Skeletal muscle cell (primary cell): ENCODE measurements around the gene ANK2.

ENCODE experiments used
- DNase-seq: peaks from one replicate; pipeline ENCODE4 v3.0.0-alpha.2; 2010; ENCODE audit warnings: low read depth
- H3K4me3 ChIP-seq: 2 replicates; pipeline ENCODE4 v1.5.1; 2011; ENCODE audit warnings: low read depth, mild to moderate bottlenecking, control low read depth, low read length, moderate library complexity

Gene ANK2

DNA sequence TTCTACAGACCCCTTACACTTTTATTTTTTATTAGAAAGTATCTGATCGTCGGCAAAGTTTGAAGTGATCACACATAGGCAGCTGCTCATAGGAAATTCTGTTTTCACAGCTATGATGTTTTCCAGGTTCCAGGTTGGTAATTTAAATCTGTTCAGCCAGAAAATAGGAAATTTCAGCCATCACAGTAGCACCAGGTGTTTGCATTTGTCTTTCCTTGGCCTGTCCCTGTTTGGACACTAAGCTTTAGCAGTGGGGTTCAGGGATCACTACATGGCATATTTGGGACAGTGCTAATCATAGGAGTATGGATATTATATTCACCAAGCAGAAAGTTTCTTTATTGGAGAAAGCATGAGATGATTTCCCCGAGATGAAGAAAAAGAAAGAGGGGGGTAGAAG is 92.9 kb downstream of the ANK2 start:
- DNase-seq, result no peak
- no peak overlapping the region for H3K4me3 ChIP-seq

DNA sequence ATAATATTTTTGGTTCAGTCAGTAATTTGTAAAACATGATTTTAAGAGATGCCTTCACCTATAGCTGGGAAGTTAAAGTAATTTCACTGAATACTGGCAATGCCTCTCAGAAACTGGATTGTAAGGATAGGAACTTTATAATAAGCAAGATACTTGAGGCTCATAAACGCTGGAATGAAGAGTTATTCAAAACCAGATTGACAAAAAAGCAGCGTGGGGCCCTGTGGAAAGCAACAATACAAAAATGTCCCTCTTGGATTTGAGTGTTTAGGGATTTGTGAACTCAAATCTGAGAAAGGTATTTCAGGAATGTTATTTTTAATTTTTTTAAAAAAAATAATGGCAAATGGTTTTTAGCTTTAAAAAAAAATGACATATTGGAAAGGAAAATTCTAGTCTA is 94.6 kb downstream of the ANK2 start:
- no peak for DNase-seq
- no peak overlapping the region for H3K4me3 ChIP-seq

DNA sequence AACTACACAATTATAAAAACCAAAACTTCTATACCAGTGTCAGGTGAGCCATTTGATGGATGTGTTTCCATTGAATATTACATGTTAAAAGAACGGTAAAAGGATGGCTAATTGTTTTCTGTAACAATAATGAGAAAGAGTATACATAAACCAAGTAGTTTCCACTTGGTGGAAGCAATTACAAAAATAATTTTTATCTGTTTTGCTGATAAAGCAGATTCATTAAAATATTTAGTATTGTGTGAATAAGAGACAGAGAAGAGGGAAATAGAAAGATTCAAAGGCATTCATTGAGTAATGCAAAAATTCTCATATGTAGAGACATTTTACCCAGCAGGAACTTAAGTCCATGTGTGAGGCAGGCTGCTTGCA is 95.7 kb downstream of the ANK2 start:
- H3K4me3 ChIP-seq, result no peak overlapping the region
- no peak for DNase-seq

DNA sequence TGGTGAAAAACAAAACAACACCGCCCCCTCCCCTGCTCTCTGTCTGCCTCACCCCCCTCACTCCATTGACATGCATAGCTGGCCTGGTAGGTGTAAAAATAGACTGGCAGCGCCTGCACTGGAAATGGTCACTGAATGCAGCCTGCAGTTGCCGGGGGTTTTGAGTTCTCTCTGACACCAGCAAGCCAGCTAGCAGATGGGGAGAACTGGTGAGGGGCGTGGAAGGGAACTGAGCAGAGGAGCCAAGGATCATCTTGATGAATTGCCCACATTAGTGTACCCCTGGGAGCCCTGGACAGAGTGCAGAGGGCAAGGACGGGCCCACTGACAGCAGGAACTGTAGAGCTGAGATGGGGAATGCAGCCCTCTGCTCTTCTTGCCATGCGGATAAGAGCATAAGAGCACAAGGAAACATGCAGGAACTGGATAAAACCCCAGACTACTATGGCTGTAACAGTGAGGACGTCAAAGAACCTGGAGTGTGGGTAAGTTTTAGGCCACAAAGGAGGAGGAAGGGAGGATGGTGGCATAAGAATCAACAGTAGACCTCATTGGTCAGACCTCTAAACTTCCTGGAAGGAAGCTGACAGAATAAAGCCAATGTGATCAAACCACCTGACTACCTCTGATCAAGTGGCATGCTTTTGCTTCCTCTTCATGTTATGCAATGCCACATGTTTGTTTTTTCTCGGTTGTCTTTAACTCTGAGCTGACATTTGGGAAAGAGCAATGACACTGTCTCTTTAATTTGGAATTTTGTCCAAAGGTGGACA is 96.3 kb downstream of the ANK2 start:
- no peak overlapping the region for H3K4me3 ChIP-seq
- peak; percentile 14 for DNase-seq

DNA sequence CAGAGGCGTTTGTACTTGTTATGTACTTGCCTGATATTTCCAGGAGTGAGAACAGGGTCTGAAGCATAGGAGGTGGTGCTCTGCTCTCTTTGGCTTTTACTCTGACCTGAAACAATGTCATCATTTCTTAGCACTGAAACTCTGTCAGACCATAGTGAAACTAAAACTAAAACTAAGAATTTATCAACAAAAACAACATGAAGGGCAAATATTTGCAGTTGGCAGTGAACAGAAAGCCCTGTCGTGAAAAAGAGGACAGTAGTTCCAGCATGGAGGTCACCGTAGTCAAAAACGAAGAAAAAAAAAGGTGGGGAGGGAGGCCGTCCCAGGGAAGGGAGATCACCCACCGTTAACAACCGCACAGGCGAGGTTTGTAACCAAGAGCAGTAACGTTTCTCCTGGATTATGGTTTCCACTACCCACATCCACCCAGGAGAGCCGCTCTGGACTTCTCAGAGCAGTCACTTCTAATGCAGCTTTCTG is 97.5 kb downstream of the ANK2 start:
- DNase-seq, result no peak
- no peak overlapping the region for H3K4me3 ChIP-seq

DNA sequence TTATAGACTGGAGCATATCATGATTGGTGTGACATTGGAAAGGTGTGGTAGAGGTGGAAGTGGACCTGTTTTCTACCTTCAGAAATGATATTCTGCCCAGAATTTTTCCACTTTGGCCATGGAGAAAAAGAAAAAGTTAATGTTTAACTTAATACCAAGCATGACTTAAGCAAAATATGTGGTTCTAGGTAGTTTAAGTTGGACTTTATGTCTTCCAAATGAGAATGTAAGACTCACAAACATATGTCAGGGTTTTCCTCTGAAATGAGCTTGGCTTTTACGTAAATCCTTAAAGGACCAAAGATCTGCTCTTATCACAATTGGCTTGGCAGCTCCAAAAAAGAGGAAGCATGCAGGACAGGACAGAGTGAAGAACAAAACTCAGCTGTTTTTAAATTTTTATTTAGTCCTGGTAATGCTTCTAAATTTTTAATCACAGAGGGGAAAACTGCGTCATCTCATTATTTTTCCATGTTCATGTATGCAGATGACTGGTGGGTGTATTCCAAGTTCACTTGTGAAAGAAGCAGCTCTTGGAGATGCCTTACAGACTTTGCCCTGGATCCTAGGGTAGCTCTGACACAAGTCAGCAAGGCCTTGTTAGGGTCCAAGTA is 98.2 kb downstream of the ANK2 start:
- H3K4me3 ChIP-seq, result no peak overlapping the region
- DNase-seq, result no peak

DNA sequence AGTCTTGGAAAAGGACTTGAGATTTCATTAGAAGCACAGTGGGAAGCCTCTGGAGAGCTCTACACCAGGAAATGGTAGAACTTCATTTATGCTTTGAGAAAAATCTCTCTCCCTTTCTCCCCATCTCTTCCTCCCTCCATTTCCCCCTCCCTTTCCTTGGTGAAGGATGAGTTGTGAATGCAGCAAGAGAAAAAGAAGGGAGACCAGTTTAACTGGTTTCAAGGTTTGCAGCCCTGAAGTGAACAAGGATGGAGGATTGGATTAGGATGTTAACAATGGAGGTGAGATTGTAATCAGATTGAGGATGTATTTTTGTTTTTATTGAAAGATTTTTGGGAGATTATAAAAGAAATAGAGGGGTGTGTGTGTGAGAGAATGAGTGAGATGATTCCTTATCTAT is 99.5 kb downstream of the ANK2 start:
- no peak for DNase-seq
- H3K4me3 ChIP-seq, result no peak overlapping the region

DNA sequence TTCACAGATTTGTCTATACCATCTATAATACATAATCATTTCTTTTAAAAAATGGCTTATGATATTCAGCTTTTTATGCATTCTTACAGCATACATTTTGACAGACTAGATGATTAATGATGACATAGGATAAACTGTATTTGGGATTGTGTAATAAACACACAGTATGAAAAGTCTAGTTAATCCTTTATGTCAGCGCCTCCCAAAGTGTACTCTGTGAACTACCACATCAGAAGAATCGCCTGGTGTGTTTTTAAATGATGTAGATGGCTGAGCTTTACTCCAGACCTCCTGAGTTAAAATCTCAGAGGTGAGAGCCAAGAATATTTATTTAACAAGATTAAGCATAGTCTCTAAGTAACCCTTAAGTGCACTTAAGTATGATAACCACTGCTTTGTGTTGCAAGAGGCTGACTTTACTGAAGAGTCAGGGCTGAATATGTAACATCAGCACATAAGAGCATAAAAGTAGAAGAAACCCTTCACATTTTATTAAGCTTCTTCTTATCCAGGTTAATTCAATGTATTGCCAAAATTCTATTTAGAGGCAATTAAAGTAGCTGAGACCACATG is 104.2 kb downstream of the ANK2 start:
- peak; percentile 17 for DNase-seq
- no peak overlapping the region for H3K4me3 ChIP-seq

DNA sequence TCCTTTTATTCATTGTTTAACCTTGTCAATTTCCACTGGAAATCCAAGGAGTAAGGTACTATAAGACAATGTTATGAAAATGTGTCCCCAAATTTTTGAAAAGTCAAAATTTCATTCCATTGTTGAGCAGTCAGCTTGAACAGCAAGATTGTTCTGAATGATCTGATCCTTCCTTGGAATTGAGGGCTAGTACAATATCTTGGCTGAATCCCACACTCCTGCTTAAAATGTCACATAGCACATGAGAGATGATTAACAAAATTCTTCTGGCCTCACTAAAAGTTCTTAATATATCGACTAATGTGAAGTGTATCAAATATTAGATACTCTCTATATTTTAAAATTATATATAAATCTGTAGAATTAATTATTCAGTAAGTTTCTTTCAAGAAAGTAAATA is 104.8 kb downstream of the ANK2 start:
- no peak for DNase-seq
- no peak overlapping the region for H3K4me3 ChIP-seq

DNA sequence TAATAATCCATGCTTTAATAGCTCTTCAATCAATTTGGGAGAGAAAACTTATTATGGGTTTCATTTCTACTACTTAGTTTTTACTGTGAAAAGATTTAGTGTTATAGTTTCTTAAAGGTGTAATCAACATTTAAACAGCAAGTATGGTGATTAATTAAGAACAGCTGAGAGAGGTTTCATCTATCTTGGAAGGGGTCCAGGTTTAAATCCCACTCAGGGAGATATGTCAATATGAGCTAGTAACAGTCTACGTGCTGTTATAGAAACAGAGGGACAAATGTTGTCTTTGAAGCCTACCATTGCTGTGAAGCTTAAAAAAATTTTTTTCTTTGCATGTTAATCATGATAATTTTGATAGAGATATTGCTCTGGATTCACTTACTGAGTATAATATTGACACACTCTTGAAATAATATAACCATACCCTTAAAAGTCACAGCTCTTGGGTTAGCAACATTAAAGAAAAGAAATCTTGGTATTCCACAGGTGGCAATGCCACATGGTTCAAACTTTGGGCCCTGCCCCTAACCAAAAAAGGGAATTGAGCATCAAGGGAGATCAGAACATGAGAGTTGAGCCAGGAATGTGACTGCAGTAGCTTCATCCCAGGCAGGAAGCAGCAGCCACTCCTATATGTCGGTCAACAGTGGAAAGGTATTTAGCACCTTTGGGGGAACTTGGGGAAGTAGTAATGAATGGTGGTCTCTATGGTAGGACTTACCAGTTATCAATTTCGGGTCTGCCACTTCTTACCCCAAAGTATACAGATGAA is 107.8 kb downstream of the ANK2 start:
- H3K4me3 ChIP-seq, result no peak overlapping the region
- no peak for DNase-seq

DNA sequence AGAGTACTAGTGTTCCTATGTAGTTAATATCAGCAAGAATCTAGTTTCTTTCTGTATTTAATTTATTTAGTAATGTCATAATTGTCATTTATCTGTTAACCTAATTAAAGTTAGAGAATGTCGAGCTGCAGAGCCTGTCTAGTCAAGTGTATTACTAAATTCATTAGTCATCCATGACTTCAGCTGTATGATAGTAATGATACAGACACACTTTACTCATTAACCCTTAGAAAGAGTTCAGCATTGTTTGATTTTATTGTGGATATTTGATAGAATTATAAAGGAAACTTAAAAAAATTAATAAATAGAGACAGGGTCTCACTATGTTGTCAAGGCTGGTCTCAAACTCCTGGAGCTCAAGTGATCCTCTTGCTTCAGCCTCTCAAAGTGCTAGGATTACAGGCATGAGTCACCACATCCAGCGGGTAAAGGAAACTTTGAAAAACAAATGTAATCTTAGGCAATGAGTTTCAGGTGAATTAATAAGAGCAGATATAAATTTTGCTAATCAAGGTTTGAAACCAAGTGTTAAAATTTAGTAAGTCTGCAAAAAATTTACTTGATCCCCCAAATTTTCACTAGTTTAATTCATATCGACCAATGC is 110.6 kb downstream of the ANK2 start:
- no peak overlapping the region for H3K4me3 ChIP-seq
- DNase-seq, result no peak

DNA sequence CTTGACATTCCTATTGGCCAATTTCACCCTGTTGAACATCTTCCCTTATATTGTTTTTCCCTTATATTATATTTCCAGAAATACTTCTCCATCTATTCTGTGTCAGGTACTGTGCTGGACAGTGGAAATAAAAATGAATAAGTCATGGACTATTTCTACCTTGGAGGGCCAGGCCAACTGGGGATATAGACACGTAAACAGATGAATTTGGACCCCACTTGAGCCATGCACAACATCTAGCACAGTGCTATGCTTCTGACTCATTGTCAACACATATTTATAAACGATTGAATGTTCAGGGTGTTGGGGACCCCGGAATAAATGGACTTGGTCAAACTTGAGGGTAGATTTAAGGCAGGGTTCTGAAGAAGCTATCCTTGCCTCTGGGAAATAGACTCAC is 111.1 kb downstream of the ANK2 start:
- no peak overlapping the region for H3K4me3 ChIP-seq
- no peak for DNase-seq

DNA sequence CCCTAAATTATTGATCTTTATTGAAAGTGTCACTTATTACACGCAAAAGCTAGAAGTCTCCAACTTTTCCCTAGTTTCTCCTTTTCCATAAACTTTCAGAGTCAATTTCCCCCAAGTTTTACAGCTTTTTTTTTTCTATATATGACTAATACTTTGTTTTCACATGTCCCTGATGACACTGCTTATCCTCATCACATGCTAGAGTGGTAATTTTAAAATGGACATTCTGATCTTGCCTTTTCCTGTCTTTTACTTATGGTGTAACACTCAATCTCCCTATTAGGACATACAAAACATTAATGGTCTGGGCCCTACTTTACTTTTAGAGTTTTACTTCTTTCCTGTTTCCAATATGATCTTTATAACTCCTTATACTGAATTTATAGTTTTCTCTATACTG is 112.6 kb downstream of the ANK2 start:
- H3K4me3 ChIP-seq, result no peak overlapping the region
- peak; percentile 39 for DNase-seq

DNA sequence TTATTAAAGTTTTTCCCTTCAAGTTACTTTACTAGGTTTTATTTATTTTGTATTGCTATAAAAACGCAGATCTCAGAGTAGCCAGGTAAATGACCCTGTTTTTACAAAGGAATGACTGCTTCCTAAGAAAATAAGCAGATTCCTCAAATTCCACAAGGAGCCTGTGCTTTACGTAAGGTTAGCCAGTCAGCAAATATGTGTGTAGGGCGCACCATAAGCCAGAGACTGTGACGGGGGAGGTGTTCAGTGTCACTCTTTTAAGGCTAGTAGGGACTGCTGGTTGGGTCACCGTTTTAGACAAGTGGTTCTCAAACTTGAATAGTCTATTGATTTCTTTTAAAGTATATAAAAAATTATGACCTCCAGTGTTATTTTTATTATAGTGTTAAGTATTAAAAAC is 119.9 kb downstream of the ANK2 start:
- no peak overlapping the region for H3K4me3 ChIP-seq
- no peak for DNase-seq

DNA sequence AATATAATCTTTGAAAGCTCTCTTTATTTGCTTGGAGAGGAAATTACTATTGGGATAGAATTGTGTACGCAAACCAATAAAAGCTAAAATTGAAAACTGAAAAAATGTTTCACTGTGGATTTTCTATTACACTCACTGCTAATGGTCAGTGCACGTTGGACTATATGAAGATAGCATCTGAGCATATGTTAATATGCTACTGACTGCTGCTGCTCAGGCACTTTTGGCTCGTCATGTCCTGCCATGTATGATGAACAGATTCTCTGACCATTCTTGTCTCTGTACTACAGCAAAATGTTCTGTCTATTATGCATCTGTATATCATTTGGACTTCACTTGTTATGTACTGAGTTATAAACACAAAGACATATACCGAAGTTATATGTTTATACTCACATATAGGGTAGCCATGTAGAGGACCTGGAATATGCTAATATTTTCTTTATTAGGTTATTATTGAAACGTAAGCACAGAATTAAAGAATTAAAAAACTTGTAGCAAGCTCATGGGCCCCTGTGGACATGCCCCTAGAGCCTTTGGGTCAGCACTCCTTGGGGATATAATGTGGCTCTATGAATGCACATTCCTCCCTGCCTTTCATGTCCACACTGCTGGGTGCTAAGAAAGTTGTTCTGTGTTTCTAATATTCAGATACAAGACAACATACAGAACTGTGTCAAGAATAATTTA is 120.8 kb downstream of the ANK2 start:
- H3K4me3 ChIP-seq, result no peak overlapping the region
- no peak for DNase-seq

DNA sequence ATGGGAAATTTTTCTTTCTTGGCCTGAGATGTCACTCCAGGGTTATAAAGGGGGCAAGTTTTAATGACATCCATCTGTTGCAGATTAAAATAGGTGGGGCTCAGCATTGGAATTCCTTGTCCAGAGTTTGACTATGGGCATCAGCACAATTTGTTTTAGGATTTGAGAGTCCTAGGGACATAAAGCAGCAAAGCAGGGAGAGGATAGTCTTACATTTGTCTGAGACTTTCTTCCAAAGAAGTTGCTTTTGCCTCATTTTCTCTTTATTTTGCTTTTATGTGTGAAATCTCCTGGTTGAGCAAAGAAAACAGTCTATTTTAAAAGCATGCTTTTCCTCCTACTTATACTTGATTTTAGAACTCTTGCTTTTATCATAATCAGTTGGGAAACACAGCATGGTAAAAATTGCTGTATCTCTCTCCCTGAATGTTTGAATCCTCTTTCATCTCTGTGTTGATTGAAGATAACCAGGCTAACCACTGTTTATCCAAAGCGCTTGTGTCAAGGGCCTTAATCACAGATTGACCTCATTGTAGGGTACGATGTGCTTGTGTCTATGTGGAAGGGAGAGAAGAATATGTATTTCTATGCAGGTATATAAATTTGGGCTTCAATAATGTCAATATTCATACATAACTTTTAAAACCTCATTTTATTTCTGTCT is 121.5 kb downstream of the ANK2 start:
- no peak overlapping the region for H3K4me3 ChIP-seq
- DNase-seq, result no peak

DNA sequence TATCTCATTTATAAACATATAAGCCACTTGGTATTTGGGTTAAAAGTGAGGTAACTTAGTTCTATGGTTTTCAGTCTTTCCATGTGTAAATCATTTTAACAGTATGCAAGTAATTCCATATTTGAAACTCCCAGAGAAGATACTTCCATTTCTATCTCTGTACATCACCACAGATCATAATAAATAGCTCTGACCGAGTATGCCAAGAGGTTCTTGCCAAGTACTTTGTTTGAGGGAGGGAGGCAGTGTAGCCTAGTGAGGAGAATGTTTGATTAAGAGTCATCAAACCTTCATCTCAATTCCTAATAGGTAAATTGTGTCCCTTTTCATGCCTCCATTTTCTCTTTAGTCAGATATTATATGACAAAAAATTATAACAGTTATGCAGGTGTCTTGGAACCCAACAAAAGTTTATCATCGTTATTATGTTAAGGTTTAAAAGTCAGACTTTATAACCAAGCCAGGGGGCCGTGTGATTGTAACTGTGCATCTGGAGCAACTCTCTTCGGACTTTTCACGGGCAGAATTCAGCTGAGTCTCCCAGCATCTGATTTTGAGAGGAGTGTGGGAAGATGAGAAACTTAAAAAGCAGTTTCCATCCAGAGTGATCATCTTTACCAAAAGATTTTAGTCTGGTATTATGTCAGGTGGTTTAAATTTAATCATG is 123.8 kb downstream of the ANK2 start:
- no peak overlapping the region for H3K4me3 ChIP-seq
- no peak for DNase-seq

DNA sequence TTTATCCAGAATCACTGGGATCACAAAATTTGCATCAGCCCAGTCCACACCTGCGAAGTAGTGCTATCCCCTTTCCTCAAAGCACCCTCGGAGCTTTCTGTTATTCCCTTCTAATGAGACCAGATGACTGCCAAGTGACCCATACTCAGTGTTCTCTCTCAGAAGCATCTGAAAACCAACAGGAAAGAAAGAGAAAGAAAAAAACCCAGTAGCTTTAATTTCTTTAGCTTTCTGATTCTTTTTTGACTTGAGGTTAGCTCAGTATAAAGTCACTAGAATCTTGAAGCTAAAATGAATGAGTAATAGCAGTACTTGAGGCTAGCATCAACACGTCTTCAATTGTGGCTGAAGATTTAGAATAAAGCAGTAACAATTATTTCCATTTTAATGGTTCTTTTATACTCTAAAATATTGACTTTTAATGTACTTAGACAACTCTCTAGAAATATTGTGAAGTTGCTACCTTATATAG is 124.4 kb downstream of the ANK2 start:
- no peak for DNase-seq
- no peak overlapping the region for H3K4me3 ChIP-seq
